Measurements from ENCODE around the gene IGDCC3.

Gene IGDCC3

DNA sequence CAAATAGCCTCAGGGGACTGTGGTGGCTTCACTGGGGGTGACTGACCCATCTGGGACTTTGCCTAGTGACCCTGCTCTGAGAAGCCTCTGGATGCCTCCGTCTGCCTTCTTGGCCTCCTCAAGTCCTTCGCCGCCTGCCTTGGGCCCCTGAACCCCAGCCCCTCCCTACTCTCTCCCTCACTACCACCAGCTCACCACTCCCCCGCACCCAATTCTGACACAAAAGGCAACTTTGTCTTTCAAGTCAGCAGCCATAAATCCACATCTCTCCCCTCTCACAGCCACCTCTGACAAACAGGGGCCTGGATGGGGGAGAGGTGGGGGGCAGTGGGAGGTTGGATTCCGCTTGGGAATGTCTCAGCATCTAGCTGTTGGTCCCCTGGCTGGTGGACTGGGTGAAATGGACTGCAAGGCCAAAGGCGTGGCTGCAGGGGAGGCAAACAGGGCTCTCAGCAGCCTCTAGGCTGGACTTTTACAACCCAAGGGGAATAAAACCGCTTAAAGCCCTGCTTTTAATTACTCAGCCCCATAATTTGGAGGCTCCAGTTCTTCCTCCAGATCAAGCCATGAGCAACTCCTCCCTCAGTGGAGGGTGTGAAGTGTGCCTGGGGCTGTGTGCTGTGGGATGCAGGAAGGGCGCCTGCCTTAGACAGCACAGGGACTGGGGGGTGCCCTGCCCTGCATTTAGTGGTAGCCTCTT, 33.4 kb downstream of the IGDCC3 start:
- no peak for DNase-seq (ENCODE audit: low read depth in 3 of 3)

DNA sequence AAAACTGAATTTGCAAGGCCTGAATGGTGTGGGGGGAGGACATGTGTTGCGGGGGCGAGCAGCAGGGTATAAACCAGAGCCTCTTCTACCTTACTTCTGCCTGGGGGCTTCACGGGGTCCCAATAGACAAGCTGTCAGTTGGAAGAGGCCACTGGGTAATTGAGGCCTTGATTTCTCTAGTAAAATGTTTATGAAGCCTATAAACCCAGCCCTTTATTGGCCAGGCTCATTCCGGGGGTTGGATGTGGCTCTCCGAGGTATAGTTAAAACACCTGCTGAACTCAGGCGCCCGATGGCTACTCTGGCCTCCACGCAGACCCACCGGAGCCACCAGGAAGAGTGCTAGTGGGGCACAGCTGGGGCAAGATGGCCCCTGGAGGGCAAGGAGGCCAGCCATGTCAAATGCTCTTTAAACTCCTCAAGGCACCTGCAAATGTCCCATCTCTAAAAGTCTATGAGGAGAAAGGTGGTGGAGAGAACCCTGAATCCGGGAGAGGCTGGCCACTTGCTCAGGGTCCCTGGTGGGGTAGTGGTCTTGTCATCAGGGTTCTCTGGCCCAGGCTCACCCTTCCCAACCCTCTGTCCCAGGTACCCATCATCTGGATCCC, 34.3 kb downstream of the IGDCC3 start:
- DNase-seq (ENCODE audit: low read depth in 3 of 3), result no peak

DNA sequence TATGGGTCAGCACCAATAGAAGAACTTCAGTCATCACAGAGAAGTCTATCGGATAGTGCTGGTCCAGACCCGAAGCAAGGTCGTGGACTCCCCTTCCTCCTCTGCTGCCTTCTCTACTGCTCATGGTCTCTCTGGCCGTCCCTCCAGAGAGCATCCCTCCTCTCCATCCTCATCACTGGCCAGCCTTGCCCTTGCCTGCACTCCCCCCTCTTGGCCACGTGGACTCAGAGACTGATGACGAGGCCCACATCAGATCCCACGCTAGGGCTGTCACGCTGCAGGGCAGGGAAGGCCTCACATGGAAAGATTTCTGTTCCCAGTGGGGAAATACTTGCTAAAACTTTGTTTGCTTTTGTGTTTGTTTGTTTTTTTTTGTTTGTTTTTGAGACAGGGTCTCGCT, 35.3 kb downstream of the IGDCC3 start:
- DNase-seq (ENCODE audit: low read depth in 3 of 3), result no peak

DNA sequence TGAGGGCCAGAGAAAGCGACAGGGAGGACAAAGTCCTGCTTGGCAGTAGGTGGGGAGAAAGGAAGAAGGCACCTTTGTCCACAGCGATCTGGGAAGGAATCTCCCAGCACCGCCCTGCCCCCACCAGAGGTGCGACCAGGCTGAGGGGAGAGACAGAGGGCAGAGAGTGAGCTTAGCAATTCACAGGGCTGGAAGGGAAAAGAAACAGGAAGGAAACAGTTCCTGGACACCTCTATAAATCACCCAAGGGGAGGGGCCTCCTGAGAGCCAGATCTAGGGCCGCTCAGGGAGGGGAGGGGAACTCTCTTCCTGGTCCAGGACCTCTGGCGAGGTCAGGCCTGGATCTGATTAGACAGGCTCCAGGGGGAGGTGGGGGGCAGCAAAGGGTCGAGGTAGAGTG, 37.9 kb downstream of the IGDCC3 start:
- no peak for DNase-seq (ENCODE audit: low read depth in 3 of 3)

DNA sequence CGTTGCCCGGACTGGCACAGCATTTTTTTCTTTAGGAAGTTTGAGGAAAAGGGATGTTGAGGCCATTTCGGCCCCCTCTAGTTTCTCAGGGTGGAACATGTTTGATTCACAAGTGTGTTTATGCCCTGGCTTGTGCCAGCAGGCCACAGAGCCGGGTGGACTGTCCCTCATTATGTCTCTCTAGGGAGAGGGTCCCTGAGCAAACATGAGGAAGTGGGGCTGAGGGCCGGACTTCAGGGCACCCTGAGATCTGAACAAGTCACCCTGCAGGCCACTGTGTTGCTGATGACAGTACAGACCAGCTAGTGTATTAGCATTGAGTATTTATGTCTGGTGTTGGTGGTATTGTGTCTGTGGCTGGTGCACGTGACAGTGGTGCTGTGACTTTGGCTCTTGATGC, 38.4 kb downstream of the IGDCC3 start:
- DNase-seq (ENCODE audit: low read depth in 3 of 3), result no peak

DNA sequence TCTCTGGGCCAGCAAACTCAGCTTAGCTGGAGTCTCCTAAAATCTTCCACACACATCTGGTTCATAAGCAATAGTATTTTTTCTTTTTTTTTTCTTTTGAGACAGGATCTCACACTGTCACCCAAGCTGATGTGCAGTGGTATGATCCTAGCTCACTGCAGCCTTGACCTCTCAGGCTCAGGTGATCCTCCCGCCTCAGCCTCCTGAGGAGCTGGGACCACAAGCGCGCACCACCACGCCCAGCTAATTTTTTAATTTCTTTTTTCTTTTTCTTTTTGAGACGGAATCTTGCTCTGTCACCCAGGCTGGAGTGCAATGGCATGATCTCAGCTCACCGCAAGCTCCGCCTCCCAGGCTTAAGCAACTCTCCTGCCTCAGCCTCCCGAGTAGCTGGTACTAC, 39.0 kb downstream of the IGDCC3 start:
- DNase-seq (ENCODE audit: low read depth in 3 of 3), result no peak

DNA sequence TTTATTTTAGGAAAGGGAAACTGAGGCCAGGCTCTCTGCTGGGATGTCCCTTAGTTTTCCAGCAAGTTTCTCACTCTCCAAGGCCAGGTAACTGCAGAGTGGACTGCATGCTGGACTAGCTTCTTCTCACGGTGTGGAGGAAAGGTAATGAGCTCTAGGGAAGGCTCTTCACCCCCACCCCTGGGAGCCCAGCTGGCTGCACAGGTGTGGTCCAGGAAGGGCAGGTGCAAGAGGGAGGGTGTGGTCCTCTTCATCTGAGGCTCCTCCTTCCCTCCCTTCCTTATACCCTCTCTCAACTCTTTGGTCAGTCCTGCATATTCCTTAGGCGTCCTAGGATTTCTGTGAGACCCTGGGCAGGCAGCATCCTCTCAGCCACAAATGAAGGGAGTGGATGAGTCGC, 39.4 kb downstream of the IGDCC3 start:
- no peak for DNase-seq (ENCODE audit: low read depth in 3 of 3)

DNA sequence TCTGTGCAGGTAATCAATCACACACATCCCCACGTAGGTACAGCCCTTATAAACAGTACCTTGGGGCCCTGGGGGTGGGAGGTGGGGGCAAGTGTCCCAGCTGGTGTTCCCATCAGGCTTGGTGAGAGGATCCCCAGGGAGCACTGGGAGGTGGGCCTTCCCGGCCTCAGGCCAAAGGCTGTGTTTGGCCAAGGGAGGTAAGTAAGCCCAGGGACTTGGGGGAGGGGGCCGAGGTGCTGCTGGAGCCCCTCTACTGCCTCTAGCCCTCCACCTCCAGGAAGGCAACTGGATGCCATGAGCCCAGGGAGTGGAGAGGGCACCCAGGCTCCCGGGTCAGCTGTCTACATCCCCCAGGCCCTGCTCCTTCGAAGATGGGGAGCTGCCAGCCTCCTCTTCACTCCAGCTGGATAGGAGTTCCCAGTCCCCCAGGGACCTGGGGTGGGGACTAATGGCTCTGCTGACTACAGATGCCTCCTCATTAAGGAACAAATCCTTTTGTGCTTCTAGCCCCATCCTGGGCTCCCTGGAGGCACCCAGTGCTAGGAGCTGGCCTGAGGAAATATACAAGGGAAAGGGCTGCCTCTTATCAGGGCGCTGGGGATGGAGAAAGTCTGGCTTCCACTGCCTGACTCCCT, 40.2 kb downstream of the IGDCC3 start:
- no peak for DNase-seq (ENCODE audit: low read depth in 3 of 3)

DNA sequence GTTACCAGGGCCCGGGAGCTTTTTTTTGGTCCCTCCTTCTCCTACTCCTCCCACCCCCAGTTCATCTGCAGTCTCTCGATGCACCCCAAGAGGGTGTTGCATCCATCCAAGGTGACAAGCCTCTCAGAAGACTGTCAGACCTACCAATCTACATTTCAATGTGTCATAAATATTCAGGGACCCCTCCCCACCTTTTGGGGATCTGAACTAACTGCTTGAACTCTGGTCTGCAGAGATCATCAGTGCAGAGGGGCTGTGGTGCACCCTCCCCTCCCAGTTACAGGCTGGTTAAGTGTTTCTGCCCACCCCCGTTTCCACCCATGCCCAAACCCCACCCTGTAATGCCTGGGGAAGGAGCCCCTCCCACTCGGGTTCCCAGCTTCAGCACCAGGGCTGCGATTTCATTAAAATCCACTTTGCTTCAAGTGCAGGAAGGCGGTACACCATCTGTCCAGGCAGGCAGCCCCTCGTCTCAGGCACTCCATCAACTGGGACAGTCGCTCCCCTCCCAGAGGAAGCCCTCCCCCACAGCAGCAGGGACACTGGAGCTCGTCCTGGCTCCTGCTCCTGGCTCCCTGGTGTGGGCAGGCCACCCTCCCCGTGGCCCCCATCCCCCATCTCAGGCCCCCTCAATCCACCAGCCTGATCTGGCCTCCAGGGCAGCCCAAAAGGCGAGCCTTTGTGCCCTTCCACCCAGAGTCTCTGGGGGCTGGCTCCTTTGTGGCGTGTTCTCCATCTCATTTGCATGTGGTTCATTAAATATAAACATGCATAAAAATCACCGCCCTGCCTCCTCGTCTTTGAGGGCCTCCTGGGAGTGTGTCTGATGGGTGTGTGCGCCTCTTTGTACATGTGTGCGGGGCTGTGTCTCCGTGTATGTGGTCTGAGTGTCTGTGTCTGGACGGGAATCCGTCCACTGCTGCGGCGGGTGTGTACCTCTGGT, 41.0 kb downstream of the IGDCC3 start:
- DNase-seq (ENCODE audit: low read depth in 3 of 3), result no peak

DNA sequence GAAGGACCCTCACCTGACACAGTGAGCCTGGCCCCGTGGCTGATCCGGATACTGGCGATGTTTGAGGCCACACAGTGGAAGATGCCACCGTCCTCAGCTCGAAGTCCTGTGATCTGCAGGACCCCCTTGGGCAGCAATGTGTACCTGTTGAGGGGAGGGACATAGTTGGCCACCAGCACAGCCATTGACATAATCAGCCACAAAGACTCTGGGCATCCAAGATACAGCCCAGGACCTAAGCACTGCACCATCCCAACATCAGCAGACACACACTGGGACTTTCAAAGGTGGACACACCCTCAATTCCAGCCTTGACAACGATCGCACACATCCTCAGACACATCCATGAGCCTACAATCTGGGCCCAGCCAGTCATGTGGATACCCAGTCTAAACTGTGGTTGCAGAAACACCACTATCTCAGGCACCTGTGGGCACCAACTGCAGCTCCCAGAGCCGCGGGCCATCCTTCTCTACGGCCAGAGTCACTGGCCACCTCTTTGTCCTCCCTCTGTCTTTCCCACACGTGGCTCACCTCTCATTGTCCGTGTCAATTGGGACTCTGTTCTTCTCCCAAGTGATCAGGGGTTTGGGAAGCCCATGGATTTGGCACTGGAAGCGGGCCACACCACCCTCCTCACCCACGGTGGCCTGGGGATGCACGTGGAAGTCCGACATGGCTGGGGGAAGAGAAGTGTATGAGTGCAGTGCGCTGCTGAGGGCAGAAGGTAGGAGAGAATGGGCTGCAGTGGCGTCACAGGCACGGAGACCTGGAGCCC, 42.3 kb downstream of the IGDCC3 start:
- DNase-seq (ENCODE audit: low read depth in 3 of 3), result no peak

DNA sequence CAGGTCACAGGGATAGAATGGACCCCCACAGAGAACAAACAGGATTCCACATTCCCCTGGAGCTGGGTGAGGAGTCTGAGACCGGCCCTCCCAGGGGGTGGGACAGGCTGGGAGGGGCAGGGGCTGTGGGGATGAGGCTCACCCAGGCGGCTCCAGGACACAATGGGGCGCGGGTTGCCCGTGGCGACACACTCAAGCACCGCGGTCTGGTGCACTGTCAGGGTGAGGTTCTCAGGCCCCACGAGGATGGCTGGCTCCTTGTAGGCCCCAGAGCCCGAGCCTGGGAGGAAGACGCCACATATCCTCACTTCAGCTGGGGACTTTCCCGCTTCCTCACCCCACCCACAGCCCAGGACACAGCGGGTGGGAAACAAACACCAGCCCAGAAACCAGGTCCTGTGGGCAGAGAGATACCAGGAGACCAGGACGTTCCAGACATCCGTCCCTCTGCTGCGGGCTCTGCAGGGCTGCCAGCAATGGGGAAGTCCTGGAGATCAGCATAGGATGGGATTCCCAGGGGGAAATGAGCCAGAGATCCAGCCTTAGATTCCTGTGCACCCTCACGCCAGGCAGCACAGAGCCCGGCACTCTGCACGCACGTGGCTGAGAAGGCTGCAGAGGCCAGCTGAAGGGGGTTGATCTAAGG, 43.1 kb downstream of the IGDCC3 start:
- DNase-seq (ENCODE audit: low read depth in 3 of 3), result no peak

DNA sequence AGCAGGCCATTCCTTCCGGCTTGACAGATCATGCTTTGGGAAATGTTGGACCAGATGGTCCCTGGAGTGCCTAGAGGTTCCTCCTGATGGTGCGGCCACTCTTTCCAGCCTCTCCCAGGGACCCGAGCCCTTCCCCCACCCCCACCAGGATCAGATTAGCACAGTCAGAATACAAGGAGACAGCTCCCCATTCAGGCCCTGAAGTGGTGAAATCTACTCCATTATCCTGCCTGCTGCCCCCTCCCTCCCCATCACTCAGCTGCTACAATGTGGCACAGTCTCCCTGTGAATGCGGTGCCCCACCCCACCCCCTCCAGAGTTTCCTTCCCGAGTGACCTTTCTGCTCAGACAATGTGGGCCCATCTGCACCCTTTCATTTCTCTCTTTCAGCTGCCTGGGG, 43.9 kb downstream of the IGDCC3 start:
- DNase-seq (ENCODE audit: low read depth in 3 of 3), result no peak

DNA sequence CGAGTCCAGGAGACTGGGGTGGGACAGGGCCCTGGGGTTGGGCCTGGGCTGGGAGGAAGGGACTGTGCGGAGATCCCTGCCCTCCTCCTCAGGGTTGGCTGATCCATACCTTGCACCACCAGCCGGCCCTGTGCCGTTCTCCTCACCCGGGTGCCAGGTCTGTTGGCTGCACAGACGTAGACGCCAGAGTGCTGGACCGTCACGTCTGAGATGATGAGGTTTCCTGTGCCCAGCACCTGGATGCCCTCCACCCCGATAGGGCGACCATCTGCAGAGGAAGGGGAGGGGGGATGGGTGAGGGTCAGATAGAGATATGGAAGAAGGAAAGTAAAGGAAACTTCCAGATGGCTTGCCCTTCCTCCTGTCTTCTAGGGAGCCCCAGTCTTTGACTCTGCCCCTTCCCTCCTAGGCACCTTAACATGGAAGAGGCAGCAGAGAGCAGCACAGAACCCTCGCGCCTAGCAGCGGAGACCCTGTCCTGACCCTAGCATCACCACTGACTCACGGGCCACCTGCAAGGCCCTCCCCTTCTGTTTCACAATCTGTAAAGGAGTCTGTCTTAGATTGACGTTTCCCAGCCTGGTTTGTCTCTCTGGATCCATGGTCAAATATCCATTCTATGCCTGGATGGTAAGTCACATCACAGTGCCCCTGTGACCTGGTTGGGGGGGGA, 44.5 kb downstream of the IGDCC3 start:
- DNase-seq (ENCODE audit: low read depth in 3 of 3), result no peak

DNA sequence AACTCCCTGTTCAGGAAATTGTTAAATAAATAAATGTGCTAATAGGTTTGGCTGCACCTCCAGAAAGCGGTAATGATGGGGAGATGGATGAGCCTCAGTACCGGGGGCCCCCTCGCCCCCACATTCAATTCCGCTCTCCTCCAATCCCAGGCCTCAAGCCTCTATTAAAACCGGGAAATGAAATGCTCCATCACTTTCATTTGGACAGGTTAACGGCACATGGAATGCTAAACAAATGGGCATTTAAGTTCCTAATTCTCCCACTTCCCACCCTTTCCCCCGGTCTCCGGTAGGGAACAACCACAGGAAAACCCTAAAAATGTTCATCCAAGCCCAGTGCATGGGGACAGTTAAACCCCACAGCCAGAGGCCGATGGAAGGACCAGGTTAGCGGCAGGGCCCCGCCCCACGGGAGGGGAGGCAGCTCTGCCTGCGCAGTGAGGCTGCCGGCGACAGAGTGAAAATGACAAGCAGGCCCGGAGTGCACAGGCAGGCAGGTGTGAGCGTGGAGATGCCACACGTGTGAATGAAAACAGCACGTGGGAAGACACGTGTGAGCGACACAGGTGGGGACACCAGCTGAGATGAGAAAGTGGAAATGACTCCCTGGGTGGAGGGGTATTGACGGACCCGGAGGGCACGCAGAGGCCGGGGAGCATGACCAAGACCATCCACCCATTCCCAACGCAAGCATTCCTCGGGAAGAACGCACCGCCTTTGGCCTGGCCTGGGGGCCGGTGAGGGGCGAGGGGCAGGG, 45.2 kb downstream of the IGDCC3 start:
- DNase-seq (ENCODE audit: low read depth in 3 of 3), result no peak

DNA sequence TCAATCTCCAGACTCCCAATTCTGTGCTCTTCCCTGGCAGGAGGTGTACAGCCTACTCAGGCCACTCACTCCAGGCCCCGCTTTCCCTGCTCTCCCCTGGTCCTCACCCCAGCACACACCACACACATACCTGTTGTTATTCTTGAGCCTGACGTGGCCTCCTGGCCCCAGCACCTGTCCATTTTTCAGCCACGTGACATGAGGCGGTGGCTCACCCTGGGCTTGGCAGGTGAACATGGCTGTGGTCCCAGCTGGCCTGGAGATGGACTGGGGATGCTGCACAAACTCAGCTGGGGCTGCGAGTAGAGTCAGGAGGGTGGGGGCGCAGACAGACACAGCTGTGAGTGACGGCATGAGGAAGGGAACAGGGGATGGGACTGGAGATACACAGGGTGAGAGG, 46.0 kb downstream of the IGDCC3 start:
- no peak for DNase-seq (ENCODE audit: low read depth in 3 of 3)

DNA sequence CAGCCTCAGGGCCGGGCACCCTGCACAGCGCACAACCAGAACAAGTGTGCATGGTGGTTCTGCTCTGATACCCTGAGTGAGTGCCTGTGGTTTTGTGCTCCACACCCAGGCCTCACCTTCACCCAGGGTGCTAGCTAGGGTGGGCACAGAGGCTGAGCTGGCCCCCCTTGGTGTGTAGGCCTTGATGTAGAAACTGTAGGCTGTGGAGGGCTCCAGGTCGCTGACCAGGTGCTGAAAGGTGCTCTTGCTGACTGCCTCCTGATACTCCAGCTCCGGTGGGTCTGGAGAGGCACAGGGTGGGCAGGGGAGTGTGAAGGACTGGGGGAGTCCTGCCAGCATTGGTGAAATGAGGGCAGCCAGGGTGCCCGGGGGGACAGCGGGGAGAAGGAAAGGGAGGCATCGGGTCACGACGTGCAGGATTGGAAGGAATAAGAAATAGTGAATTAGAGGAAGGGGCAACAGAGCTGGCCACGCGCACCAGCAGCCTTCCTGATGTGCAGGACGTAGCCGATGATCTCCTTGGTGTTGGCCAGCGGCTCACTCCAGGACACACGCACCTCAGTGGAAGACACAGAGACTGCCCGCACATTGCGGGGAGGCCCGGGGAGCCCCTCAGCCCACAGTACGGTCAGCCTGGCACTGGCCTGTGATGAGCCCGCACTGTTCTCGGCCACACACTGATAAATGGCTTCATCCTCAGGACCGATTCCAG, 46.7 kb downstream of the IGDCC3 start:
- DNase-seq (ENCODE audit: low read depth in 3 of 3), result no peak

DNA sequence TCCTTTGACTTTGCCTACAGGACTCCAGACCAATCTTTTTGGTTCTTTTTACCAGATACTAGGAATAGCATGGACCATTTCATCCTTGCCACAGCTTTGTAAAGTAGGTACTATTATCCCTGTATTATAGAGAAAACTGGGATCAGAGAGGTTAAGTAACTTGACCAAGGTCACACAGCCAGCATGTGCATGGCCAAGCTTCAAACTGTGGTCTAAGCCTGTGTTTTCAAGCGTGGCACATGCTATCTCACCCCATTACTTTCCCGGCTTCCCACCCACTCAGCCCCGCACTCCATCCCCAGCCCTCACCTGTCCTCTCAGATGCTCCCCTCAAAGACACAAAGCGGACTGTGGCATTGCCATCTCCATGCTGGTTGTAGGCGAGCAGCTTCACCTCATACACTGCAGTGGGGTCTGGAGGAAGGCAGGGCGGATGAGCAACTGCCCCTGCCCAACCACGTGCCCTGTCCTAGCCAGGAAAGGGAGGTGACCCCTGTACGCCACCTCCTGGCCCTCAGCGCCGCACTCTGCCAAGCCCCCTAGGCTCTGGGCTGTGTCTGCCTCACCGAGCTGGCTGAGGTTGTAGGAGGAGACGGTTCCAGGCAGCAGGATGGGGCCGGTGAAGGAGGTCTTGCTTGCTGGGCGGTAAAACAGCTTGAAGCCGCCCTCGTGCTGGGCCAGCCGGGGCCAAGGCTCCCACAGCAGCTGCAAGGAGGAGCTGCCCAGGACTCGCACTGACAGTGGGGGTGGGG, 47.6 kb downstream of the IGDCC3 start:
- DNase-seq (ENCODE audit: low read depth in 3 of 3), result no peak

DNA sequence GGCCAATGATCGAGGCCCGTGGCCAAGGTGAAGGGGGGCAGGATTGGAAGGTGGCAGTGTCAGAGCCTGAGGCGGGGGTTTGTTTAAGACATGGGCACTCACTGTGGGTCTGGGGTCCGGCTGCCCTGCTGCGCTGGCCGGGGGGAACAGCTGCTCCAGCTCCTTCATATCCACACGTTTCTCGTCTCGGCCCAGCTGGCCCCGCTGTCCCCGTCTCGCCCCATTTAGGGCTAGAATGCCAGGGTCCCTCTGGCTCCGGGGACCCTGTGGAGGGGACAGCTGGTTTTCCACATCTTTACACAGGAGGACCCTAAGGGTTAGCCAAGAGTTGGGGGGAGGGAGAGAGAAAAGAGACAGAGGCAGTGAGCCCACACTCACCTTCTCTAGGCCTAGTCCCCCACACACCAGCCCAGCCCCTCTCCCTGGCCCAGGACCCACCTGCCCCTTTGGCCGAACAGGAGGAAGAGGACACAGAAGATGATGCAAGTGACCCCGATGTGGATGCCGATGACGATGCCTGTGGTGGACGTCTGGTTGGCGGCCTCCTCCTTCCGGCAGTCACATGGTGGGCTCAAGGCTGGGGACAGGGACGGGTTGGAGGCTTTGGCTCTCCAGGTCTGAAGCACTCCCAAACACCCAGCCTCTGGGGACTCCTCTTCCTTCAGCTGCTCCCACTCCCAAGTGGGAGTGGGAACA, 48.4 kb downstream of the IGDCC3 start:
- no peak for DNase-seq (ENCODE audit: low read depth in 3 of 3)

Measured in stimulated activated CD4-positive, alpha-beta T cell treated with anti-CD3 and anti-CD28 coated beads, TNF-alpha, amount 100 ng/mL, for 48 hours (primary cell).